Brain microvascular endothelial cell (primary cell): ENCODE data around the gene TANK.

Experiments
- DNase-seq: peaks from one replicate; pipeline ENCODE4 v3.0.0-alpha.2; 2020
- H3K27ac ChIP-seq: fragments of 250-450 bp; sonication (Bioruptor Pico); 2 replicates; pipeline ENCODE4 v1.5.1; 2020; ENCODE audit warnings: mild to moderate bottlenecking, moderate library complexity
- H3K27me3 ChIP-seq: fragments of 250-450 bp; sonication (Bioruptor Pico); replicated peaks from 2 replicates; pipeline ENCODE4 v1.5.1; 2020; ENCODE audit warnings: mild to moderate bottlenecking
- H3K36me3 ChIP-seq: fragments of 250-450 bp; sonication (Bioruptor Pico); replicated peaks from 2 replicates; pipeline ENCODE4 v1.5.1; 2020; ENCODE audit warnings: mild to moderate bottlenecking
- H3K4me3 ChIP-seq: 2 replicates; pipeline ENCODE4 v1.5.1; 2011; ENCODE audit warnings: low read depth, mild to moderate bottlenecking, control low read depth, low read length, moderate library complexity
- in situ Hi-C: cut with HindIII; loops from 2 replicates; pipeline ENCODE4 v1.10.0; 2017; ENCODE audit warnings: low sequenced_read_pairs, low pct_ligation_motif_present
- TF ChIP-seq, protein P1 (sequence below): IDR thresholded peaks from 2 replicates; pipeline ENCODE4 v1.5.1; 2011; ENCODE audit warnings: low read depth, mild to moderate bottlenecking, moderate library complexity, low read length, control low read depth, inconsistent platforms; ENCODE audit errors: missing control alignments

Gene TANK

GRCh38 chr2:161165811-161166210, 5.6 kb downstream of the TANK start:
- peak overlapping the region; percentile 29 for H3K27ac ChIP-seq
- TF ChIP-seq, protein P1, sequence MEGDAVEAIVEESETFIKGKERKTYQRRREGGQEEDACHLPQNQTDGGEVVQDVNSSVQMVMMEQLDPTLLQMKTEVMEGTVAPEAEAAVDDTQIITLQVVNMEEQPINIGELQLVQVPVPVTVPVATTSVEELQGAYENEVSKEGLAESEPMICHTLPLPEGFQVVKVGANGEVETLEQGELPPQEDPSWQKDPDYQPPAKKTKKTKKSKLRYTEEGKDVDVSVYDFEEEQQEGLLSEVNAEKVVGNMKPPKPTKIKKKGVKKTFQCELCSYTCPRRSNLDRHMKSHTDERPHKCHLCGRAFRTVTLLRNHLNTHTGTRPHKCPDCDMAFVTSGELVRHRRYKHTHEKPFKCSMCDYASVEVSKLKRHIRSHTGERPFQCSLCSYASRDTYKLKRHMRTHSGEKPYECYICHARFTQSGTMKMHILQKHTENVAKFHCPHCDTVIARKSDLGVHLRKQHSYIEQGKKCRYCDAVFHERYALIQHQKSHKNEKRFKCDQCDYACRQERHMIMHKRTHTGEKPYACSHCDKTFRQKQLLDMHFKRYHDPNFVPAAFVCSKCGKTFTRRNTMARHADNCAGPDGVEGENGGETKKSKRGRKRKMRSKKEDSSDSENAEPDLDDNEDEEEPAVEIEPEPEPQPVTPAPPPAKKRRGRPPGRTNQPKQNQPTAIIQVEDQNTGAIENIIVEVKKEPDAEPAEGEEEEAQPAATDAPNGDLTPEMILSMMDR, result no peak
- in situ Hi-C loops, result no loop called here

GRCh38 chr2:161166538-161167409, 6.5 kb downstream of the TANK start:
- in situ Hi-C loops, result no loop called here
- Histone ChIP-seq H3K4me3 (no peak overlapping the region), H3K27me3 (no peaks in the 10 kb centered on the region), H3K36me3 (peaks cover 14% of the 10 kb centered on the region), H3K27ac (no peak overlapping the region)
- DNase-seq, result no peak
- TF ChIP-seq, protein P1, result no peak

More at GRCh38 chr2:161165811-161166210, 5.6 kb downstream of the TANK start:
- Histone ChIP-seq H3K27me3 (no peaks in the 10 kb centered on the region), H3K36me3 (peaks cover 14% of the 10 kb centered on the region), H3K4me3 (no peak overlapping the region)
- DNase-seq, result no peak

DNA sequence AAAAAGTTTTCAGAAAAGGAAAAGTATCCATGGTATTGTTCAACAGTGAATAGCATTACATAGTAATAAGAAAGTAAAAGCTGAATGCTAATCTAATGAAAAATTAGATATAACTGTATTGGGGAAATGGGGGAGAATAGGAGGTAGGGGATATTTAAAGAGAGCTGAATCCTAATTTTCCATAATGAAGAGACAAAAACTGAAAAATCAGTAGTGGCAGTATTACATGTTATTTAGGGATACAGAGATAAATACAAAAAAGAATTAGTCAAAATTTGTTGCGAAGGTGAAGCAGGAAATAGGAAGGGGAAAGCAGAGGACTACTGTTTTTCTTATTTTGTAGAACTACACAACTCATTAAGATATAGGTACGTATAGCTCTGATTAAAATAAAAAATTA, 9.1 kb downstream of the TANK start:
- Histone ChIP-seq H3K27me3 (no peaks in the 10 kb centered on the region), H3K27ac (no peak overlapping the region), H3K4me3 (no peak overlapping the region), H3K36me3 (peaks cover 2% of the 10 kb centered on the region)
- in situ Hi-C loops, result no loop called here
- TF ChIP-seq, protein P1, result no peak
- DNase-seq, result no peak

GRCh38 chr2:161170377-161170776, 10.1 kb downstream of the TANK start:
- TF ChIP-seq, protein P1, result no peak
- peaks cover 2% of the 10 kb centered on the region for H3K36me3 ChIP-seq
- no peak overlapping the region for H3K4me3 ChIP-seq
- DNase-seq, result no peak
- no peaks in the 10 kb centered on the region for H3K27me3 ChIP-seq
- in situ Hi-C loops, result no loop called here
- no peak overlapping the region for H3K27ac ChIP-seq

DNA sequence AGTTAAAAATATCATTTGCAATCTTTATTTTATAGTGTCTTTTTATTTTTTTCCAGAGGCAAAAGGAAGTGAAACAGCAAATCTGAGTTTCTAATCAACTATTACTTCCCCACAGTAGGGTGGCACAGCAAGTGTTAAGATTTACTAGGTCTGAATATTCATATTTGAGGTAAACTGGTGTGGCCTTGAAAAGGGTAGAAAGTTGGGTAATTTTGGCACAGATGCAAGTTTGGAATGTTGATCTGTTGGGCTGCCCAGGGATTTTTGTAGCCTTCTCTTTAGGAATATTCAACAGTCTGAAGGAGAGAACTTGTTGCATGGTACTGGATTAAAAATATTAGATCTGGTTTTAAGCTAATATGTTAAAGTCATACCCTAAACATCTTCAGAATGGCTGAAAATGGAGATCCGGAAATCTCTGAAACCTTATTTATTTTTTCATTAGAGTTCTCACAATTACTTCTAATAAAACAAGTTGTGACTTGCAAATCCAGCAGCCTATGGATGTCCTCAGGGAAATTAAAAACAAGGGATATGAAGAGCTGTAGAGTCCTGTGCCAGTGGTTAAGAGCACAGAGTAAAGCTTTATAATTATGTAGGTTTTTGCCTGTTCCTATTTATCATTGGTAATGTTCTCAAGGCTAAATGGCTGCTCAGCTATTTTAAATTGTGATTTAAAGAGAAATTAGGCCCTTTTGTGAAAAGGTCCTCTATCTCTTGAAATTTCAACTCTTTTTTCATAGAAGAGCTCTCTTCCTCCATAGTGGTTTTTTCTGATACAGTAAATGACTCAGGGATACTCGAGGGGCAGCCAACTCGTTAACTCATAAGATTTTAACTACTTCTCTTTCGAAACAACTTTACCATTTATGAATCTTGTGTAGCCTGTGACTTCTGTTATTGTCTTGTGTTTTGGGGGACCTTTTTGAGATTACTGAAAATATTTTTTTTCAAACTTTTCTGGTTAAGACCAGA, 11.0 kb downstream of the TANK start:
- peaks cover 1% of the 10 kb centered on the region for H3K36me3 ChIP-seq
- DNase-seq, result no peak
- TF ChIP-seq, protein P1, result no peak
- H3K27ac ChIP-seq, result no peak overlapping the region
- no peak overlapping the region for H3K4me3 ChIP-seq
- in situ Hi-C loops, result no loop called here
- H3K27me3 ChIP-seq, result no peaks in the 10 kb centered on the region
